ENCODE results near the gene MFAP3. TPM values are rescaled to one million over a fixed set of nuclear protein-coding genes. Genes with fewer than 3 reads are reported as not detected.
A peak's percentile ranks its signal among the peaks of the same experiment; 100 is the strongest.

Gene MFAP3
- total and polyA plus RNA-seq, 10 of the 15 experiments (the other 5 are each of a cell fraction or from before 2014, with no cell fraction given) = 2.5 to 22.9 (median 13.4) TPM

- no peak for TF ChIP-seq USF2 (IDR thresholded peaks at IDR 0.05; ENCODE audit: borderline replicate concordance, low read depth, low read length)
- no peak for TF ChIP-seq CHD2 (IDR thresholded peaks at IDR 0.05; ENCODE audit: borderline replicate concordance, low read depth, low read length)
- TF ChIP-seq NKRF (conservative IDR thresholded peaks at IDR 0.05) = no peak
- TF ChIP-seq EED (IDR thresholded peaks at IDR 0.05; ENCODE audit: low read depth) = peak; percentile 86
- TF ChIP-seq EP300 (IDR thresholded peaks at IDR 0.05; ENCODE audit: borderline replicate concordance in 1 of 2, control insufficient read depth in 1 of 2, low read depth in 2 of 2, low read length in 2 of 2) = no peak
- no peak for TF ChIP-seq ZBTB33 (IDR thresholded peaks at IDR 0.05)
- TF ChIP-seq POLR2AphosphoS5 (IDR thresholded peaks at IDR 0.05; ENCODE audit: low read length) = no peak
- no peak for TF ChIP-seq ZBTB11 (CRISPR knock-in tag; IDR thresholded peaks at IDR 0.05)
- no peak for TF ChIP-seq ATF3 (IDR thresholded peaks at IDR 0.05; ENCODE audit: borderline replicate concordance, extremely low read depth, low read depth, low read length)
- no peak for TF ChIP-seq TCF7 (IDR thresholded peaks at IDR 0.05; ENCODE audit: borderline replicate concordance)
- TF ChIP-seq ZNF207 (IDR thresholded peaks at IDR 0.05; ENCODE audit: borderline replicate concordance) = no peak
- no peak for TF ChIP-seq NFXL1 (IDR thresholded peaks at IDR 0.05; ENCODE audit: borderline replicate concordance)
- no peak for TF ChIP-seq RAD21 (IDR thresholded peaks at IDR 0.05; ENCODE audit: insufficient read depth, low read depth, low read length)
- no peak for TF ChIP-seq ZNF622 (IDR thresholded peaks at IDR 0.05)
- TF ChIP-seq NFIC (IDR thresholded peaks at IDR 0.05; ENCODE audit: low read depth, low read length) = no peak
- no peak for TF ChIP-seq ELK1 (IDR thresholded peaks at IDR 0.05; ENCODE audit: low read depth, low read length)
- TF ChIP-seq CBX3 (IDR thresholded peaks at IDR 0.05; ENCODE audit: borderline replicate concordance, low read depth) = no peak
- TF ChIP-seq ZNF217 (IDR thresholded peaks at IDR 0.05) = no peak
Observed at GRCh38 chr5:154058055-154059038, 19.6 kb downstream of the MFAP3 start (continued).

Measured in GM12878 (cell line).